ENCODE data around the gene PRIM2. TPM values are rescaled to one million over a fixed set of nuclear protein-coding genes. Genes with fewer than 3 reads are reported as not detected.

The PRIM2 gene
- total and polyA plus RNA-seq, 11 donors: 1.6 to 5.4 (median 4.4) TPM

- TF ChIP-seq CTCF (IDR thresholded peaks at IDR 0.05): no peak
- no peak for TF ChIP-seq POLR2A (IDR thresholded peaks at IDR 0.05)
- Histone ChIP-seq H3K36me3 (no peaks in the 10 kb centered on the region), H3K27ac (no peak overlapping the region), H3K4me1 (peaks cover 0 to 6% (median 0%) of the 10 kb centered on the region in 12 donors), H3K9me3 (no peaks in the 10 kb centered on the region), H3K27me3 (no peaks in the 10 kb centered on the region), H3K4me3 (no peak overlapping the region)
- intact Hi-C loops (cut with DNase I): loop anchor here in 1 of 10 donors (5.0 kb wide), 1 partner anchor 35 kb away; no protein-coding TSS in a partner anchor
- ATAC-seq (no peak), DNase-seq (no peak)
- WGBS, 4 donors: 44 to 61% (median 48%) methylated on average over 1 of the region's 1 CpG
These were observed 19.9 kb upstream of the PRIM2 start for GRCh38 chr6:57297505-57297904.

GRCh38 chr6:57298741-57299140 lies 18.7 kb upstream of the PRIM2 start:
- H3K9me3 ChIP-seq: no peaks in the 10 kb centered on the region
- 25 to 33% (median 30%) methylated on average over 2 of the region's 2 CpGs for WGBS, 4 donors
- DNase-seq (no peak), ATAC-seq (peak in 1 of 4 donors; percentile 47)
- intact Hi-C loops (cut with DNase I): loop anchor here in 1 of 10 donors (5.0 kb wide), 1 partner anchor 36 kb away; no protein-coding TSS in a partner anchor
- H3K4me3 ChIP-seq: no peak overlapping the region
- TF ChIP-seq POLR2A (IDR thresholded peaks at IDR 0.05): no peak
- H3K27me3 ChIP-seq: no peaks in the 10 kb centered on the region
- H3K27ac ChIP-seq: no peak overlapping the region
- H3K36me3 ChIP-seq: no peaks in the 10 kb centered on the region
- H3K4me1 ChIP-seq: peaks cover 0 to 6% (median 0%) of the 10 kb centered on the region in 12 donors

- Histone ChIP-seq H3K27me3 (no peaks in the 10 kb centered on the region), H3K9me3 (no peaks in the 10 kb centered on the region), H3K4me3 (no peak overlapping the region), H3K36me3 (no peaks in the 10 kb centered on the region), H3K27ac (peak overlapping the region in 1 of 12 donors; percentile 50), H3K4me1 (peaks cover 0 to 18% (median 0%) of the 10 kb centered on the region in 12 donors)
- intact Hi-C loops (cut with DNase I): loop anchor here in 3 of 10 donors (1.0 to 5.0 kb wide), 3 partner anchors 9 to 39 kb away; no protein-coding TSS in a partner anchor
- ATAC-seq (no peak), DNase-seq (no peak)
- WGBS, 4 donors: 89 to 100% (median 94%) methylated on average over 1 of the region's 1 CpG
- TF ChIP-seq POLR2A (IDR thresholded peaks at IDR 0.05) (no peak), CTCF (IDR thresholded peaks at IDR 0.05) (no peak)
These were observed 15.7 kb upstream of the PRIM2 start for GRCh38 chr6:57301757-57302156.

- Histone ChIP-seq H3K27me3 (no peaks in the 10 kb centered on the region), H3K9me3 (no peaks in the 10 kb centered on the region), H3K4me1 (peaks cover 0 to 18% (median 0%) of the 10 kb centered on the region in 12 donors), H3K36me3 (no peaks in the 10 kb centered on the region), H3K27ac (peak overlapping the region in 1 of 12 donors; percentile 50), H3K4me3 (no peak overlapping the region)
- intact Hi-C loops (cut with DNase I): loop anchor here in 3 of 10 donors (1.0 to 5.0 kb wide), 3 partner anchors 10 to 40 kb away; no protein-coding TSS in a partner anchor
- 65 to 71% (median 67%) methylated on average over 2 of the region's 2 CpGs for WGBS, 4 donors
- TF ChIP-seq POLR2A (IDR thresholded peaks at IDR 0.05): no peak
- no peak for TF ChIP-seq CTCF (IDR thresholded peaks at IDR 0.05)
- ATAC-seq (no peak), DNase-seq (no peak)
These were observed 15.0 kb upstream of the PRIM2 start for GRCh38 chr6:57302477-57302876.
